Measurements from ENCODE around the gene UTF1. TPM values are rescaled to one million over a fixed set of nuclear protein-coding genes. Genes with fewer than 3 reads are reported as not detected.

UTF1 gene
- total RNA-seq, 3 donors from 2014 or later: not detected

DNA sequence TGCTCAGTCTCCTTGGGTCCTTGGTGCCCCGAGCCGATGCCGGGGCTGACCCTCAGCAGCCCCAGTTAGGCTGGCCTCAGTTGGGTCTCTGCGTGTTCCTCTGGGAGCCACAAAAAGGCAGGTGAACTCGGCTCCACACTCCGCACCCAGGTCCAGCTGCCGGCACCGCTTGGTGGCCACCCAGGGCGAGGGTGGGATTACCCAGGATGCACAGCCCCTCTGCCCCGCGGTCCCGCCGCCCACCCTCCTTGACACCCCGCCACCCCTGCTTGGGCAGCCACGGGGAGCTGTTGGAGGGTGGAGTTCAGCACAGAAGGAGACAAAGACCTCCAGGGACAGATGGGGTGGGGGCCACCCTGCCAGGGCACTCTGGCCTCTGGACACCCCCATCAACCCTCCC lies 25.3 kb downstream of the UTF1 start:
- intact Hi-C loops (cut with DNase I, micrococcal nuclease): no loop called here
- H3K4me1 ChIP-seq (ENCODE audit: low read depth): peaks cover 19% of the 10 kb centered on the region
- DNase-seq (no peak), ATAC-seq (no peak)
- H3K9me3 ChIP-seq: no peaks in the 10 kb centered on the region
- TF ChIP-seq, protein P1, sequence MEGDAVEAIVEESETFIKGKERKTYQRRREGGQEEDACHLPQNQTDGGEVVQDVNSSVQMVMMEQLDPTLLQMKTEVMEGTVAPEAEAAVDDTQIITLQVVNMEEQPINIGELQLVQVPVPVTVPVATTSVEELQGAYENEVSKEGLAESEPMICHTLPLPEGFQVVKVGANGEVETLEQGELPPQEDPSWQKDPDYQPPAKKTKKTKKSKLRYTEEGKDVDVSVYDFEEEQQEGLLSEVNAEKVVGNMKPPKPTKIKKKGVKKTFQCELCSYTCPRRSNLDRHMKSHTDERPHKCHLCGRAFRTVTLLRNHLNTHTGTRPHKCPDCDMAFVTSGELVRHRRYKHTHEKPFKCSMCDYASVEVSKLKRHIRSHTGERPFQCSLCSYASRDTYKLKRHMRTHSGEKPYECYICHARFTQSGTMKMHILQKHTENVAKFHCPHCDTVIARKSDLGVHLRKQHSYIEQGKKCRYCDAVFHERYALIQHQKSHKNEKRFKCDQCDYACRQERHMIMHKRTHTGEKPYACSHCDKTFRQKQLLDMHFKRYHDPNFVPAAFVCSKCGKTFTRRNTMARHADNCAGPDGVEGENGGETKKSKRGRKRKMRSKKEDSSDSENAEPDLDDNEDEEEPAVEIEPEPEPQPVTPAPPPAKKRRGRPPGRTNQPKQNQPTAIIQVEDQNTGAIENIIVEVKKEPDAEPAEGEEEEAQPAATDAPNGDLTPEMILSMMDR (IDR thresholded peaks at IDR 0.05): no peak
- no peak overlapping the region for H3K4me3 ChIP-seq
- no peaks in the 10 kb centered on the region for H3K36me3 ChIP-seq (ENCODE audit: low read depth)

DNA sequence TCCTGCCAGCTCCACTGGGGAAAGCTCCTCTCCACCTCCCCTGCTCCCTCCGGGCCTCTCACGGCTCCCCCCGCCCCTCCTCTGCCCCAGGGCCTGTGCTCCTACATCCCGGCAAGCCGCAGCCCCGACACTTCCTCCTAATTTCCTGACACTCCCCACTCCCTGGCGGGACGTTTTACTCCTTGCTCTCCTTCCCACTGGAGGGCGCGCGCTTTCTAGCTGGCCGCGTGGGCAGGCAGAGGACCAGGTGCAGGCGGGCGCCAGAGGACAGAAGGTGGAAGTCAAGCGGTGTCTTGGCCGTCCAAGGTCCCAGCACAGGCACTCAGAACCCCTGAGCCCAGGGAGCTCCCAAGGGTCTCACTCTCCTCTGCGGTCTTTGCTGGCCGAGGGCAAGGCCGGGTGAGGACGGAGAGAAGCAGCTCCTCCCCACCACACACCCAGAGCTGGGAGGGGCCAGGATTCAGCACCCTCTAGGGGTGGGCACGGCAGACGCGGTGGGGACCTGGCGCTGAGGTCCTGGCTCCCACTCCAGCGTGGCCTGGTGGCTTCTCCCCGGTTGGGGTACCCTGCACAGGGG lies 27.6 kb downstream of the UTF1 start:
- intact Hi-C loops (cut with DNase I, micrococcal nuclease): no loop called here
- Histone ChIP-seq H3K4me1 (ENCODE audit: low read depth) (peaks cover 29% of the 10 kb centered on the region), H3K4me3 (no peak overlapping the region), H3K36me3 (ENCODE audit: low read depth) (no peaks in the 10 kb centered on the region), H3K9me3 (no peaks in the 10 kb centered on the region)
- ATAC-seq (peak; percentile 62), DNase-seq (peak; percentile 86 to 88 (median 87))
- TF ChIP-seq, protein P1 (IDR thresholded peaks at IDR 0.05): peak; percentile 11

DNA sequence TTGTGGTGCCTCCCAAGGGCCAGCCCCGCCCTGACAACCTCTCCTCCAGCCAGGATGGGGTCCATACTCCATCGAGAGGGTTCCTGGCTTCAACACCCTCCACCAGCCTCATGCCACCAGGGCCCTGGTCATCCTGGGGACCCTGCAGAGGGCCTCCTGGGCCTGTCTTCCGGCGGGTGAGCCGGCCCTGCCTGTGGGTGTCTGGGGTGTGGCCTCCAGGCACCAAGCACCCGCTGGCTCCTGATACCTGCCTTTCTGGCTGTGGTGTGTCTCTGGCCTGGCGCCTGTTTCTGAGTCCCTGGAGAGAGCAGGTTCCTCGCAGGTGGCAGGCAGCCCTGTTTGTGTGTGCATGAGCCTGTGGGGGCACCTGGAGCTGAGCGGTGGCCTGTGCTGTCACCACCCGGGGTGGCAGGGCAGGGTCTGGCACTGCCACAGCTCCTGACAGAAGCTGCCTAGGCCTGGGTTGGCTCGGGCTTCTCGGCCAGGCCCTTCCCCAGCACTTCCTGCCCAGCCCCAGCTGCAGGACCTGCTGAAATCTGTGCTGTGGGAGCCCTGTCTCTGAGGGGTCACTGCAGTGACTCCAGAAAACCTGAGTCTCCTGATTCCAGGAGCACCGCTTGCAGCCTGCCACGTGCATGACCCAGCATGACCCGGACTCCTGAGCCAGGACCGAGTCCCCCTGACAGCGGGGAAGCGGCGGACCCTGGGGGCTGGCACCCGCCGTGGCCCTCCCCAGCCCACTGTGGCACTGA lies 28.2 kb downstream of the UTF1 start:
- Histone ChIP-seq H3K36me3 (ENCODE audit: low read depth) (no peaks in the 10 kb centered on the region), H3K4me1 (ENCODE audit: low read depth) (peaks cover 35% of the 10 kb centered on the region), H3K4me3 (no peak overlapping the region), H3K9me3 (no peaks in the 10 kb centered on the region)
- TF ChIP-seq, protein P1 (IDR thresholded peaks at IDR 0.05): no peak
- intact Hi-C loops (cut with DNase I, micrococcal nuclease): no loop called here
- ATAC-seq (peak; percentile 42), DNase-seq (peak; percentile 61 to 80 (median 76))

DNA sequence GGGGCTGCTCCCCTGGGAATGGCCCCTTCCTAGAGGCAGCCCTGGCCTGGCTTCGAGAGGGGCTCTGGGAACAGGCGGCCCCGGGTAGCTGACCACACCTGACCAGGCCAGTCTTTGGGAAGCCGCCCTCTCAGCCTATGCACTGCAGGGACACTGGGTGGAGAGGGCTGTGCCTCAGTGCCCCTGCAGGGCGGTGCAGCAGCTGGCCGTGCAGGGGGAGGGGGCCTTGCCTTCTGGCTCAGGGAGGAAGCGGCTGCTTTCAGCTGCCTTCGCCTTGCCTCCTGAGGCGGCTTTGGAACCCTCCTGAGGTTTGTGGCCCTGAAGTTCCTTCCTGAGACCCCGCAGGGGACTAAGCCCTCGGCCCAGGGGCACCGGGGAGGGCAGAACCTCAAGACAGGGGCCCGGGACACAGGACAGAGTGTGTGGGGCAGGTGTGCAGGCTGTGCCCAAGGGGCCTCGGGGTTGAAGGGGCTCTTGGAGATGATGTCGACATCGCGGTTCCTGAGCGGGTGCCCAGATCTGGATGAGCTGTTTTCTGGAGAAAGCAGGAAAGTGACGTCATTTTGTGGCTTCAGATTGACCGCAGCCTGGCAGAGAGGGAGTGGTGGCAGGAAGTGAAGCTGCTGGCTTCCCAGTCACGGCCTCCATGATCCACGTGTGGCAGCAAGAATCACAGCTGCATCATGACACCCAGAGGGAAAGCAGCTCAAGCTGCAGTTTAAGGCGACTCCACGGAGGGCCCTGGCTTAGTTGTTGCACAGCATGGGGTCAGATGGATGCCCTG lies 29.0 kb downstream of the UTF1 start:
- DNase-seq (peak; percentile 59 to 86 (median 62)), ATAC-seq (peak; percentile 4)
- H3K9me3 ChIP-seq: no peaks in the 10 kb centered on the region
- intact Hi-C loops (cut with DNase I, micrococcal nuclease): no loop called here
- no peaks in the 10 kb centered on the region for H3K36me3 ChIP-seq (ENCODE audit: low read depth)
- TF ChIP-seq, protein P1 (IDR thresholded peaks at IDR 0.05): no peak
- H3K4me1 ChIP-seq (ENCODE audit: low read depth): peaks cover 42% of the 10 kb centered on the region
- H3K4me3 ChIP-seq: no peak overlapping the region

DNA sequence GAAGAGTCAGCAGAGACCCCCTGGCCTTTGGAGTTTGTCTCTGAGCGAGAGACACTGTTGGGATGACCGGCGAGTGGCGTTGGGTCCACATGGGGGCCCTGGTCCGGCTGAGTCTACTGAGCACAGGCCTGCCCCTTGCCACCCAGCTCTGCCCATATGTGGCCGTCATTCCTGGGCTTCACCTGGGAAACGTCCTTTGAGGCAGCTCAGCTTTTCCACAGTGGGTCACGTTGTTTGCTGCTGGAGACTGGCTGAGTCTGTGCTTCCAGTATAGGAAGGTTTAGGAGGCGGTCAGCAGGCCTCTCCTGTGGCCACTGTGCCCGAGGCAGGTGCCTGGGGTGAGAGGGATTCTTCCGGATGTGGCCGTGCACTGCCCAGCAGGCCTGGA lies 29.6 kb downstream of the UTF1 start:
- TF ChIP-seq, protein P1 (IDR thresholded peaks at IDR 0.05): no peak
- H3K9me3 ChIP-seq: no peaks in the 10 kb centered on the region
- no peak overlapping the region for H3K4me3 ChIP-seq
- intact Hi-C loops (cut with DNase I, micrococcal nuclease): no loop called here
- DNase-seq: no peak
- no peaks in the 10 kb centered on the region for H3K36me3 ChIP-seq (ENCODE audit: low read depth)
- H3K4me1 ChIP-seq (ENCODE audit: low read depth): peaks cover 48% of the 10 kb centered on the region
- no peak for ATAC-seq
